ENCODE measurements around the gene FSTL4. TPM values are rescaled to one million over a fixed set of nuclear protein-coding genes. Genes with fewer than 3 reads are reported as not detected.

The FSTL4 gene
- total RNA-seq, 1 donor from 2014 or later = 11.3 TPM

DNA sequence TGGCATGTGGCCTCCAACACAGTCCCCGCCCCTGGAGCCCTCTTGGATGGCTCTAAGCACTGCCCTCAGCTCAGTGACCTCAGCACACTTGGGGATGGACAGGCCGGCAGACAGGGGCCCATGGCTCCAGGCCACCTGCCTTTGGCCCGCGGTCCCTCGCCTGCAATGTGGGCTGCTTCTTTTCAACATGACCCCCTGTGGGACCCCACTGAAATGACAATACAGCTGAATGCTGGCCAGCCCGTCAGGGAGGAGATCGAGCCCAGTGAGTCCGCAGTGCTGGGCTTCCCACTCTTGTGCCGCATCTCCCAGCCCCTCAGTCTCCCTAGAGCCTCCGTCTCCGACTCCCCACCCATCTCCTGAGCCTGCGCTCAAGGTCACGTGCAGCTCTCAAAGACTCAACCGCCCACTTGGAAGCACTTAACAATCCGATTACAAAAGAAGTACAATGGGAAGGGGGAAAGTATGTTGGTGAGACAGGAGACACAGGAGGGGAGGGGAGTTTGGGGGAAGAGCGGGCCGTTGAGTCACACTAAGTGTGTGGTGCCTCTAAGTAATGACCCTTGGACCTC, 321.6 kb downstream of the FSTL4 start:
- DNase-seq (ENCODE audit: extremely low spot score, unreplicated experiment) = no peak
- TF ChIP-seq, protein P1, sequence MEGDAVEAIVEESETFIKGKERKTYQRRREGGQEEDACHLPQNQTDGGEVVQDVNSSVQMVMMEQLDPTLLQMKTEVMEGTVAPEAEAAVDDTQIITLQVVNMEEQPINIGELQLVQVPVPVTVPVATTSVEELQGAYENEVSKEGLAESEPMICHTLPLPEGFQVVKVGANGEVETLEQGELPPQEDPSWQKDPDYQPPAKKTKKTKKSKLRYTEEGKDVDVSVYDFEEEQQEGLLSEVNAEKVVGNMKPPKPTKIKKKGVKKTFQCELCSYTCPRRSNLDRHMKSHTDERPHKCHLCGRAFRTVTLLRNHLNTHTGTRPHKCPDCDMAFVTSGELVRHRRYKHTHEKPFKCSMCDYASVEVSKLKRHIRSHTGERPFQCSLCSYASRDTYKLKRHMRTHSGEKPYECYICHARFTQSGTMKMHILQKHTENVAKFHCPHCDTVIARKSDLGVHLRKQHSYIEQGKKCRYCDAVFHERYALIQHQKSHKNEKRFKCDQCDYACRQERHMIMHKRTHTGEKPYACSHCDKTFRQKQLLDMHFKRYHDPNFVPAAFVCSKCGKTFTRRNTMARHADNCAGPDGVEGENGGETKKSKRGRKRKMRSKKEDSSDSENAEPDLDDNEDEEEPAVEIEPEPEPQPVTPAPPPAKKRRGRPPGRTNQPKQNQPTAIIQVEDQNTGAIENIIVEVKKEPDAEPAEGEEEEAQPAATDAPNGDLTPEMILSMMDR (conservative IDR thresholded peaks at IDR 0.05) = no peak
- H3K36me3 Mint-ChIP-seq = peaks cover 5% of the 10 kb centered on the region
- no peaks in the 10 kb centered on the region for H3K9me3 Mint-ChIP-seq
- H3K4me3 Mint-ChIP-seq = peak overlapping the region; percentile 74
- H3K27me3 Mint-ChIP-seq = no peaks in the 10 kb centered on the region
- peak overlapping the region; percentile 66 for H3K27ac Mint-ChIP-seq
- peaks cover 14% of the 10 kb centered on the region for H3K4me1 Mint-ChIP-seq (ENCODE audit: unreplicated experiment)

DNA sequence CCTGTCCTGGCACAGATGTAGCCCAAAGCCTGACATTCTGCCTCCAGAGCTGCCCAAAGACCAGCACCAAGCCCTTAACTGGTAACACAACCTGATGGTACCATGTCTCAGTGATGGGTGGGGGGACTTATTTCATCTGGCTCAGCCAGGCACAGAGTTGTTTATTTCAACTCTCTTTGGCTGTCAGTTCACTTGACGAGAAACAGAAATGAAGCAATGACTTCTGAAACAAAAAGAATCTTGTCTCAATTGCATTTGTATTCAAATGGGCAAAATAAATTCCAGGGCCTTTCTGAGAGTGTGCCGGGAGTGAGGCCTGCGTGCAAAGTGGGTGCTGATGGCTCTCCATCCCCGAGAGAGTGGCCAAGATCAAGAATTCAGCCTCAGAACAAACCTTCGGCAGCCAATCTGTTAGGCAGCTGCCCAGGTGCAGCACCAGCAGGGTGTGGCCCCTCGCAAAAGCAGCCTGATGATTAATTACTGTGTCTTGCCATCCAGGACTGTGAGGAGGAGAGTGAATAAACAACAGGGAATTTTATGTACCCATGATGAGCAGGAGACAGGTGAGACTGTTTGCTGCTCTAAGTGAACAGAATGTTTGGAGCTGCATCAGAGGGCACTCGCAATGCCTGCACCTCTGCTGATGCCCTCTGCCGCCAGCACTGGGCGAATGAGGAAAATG, 322.5 kb downstream of the FSTL4 start:
- Mint-ChIP-seq H3K27ac (peak overlapping the region; percentile 50), H3K36me3 (peaks cover 5% of the 10 kb centered on the region), H3K9me3 (no peaks in the 10 kb centered on the region), H3K4me3 (no peak overlapping the region), H3K27me3 (no peaks in the 10 kb centered on the region), H3K4me1 (ENCODE audit: unreplicated experiment) (peaks cover 14% of the 10 kb centered on the region)
- TF ChIP-seq, protein P1 (conservative IDR thresholded peaks at IDR 0.05) = no peak
- DNase-seq (ENCODE audit: extremely low spot score, unreplicated experiment) = no peak

DNA sequence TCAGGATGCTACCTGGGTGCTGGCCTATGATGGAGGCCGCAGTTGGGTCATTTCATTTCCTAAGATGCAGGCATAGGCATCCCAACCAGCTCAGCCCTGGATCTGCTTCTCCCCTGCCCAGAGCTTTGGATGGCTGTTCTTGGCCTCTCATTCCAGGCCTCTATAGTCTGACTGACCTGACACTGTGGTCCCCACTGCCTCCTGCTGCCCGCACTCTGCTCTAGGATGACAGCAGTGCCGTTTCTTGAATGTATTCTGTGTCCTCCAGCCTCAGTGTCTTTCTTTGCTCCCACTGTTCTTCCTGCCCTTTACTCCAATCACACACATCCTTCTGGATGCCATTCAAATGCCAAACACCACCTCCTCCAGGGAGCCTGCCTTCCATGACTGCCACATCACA, 324.8 kb downstream of the FSTL4 start:
- no peaks in the 10 kb centered on the region for H3K27me3 Mint-ChIP-seq
- H3K9me3 Mint-ChIP-seq = no peaks in the 10 kb centered on the region
- H3K27ac Mint-ChIP-seq = no peak overlapping the region
- TF ChIP-seq, protein P1 (conservative IDR thresholded peaks at IDR 0.05) = peak; percentile 73
- H3K4me1 Mint-ChIP-seq (ENCODE audit: unreplicated experiment) = peaks cover 14% of the 10 kb centered on the region
- no peak for DNase-seq (ENCODE audit: extremely low spot score, unreplicated experiment)
- peaks cover 5% of the 10 kb centered on the region for H3K36me3 Mint-ChIP-seq
- H3K4me3 Mint-ChIP-seq = no peak overlapping the region

DNA sequence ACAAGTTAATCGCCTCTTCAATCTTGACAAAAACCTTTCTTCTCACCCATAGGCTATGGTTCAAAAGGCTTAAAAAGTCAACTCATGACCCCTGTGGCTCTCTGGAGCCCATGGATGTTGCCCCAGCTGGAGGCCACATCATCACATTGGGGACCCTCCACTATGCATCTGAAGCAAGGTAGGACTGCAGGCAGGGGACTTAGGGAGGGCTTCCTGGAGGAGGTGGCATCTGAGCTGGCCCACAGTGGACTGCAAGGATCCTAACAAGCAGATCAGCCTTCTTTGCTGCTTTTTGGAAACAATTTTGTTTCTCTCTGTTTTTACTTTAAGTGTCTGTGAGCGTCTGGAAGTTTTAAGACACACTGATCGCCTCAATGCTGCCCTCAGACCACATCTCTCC, 325.9 kb downstream of the FSTL4 start:
- peaks cover 13% of the 10 kb centered on the region for H3K4me1 Mint-ChIP-seq (ENCODE audit: unreplicated experiment)

DNA sequence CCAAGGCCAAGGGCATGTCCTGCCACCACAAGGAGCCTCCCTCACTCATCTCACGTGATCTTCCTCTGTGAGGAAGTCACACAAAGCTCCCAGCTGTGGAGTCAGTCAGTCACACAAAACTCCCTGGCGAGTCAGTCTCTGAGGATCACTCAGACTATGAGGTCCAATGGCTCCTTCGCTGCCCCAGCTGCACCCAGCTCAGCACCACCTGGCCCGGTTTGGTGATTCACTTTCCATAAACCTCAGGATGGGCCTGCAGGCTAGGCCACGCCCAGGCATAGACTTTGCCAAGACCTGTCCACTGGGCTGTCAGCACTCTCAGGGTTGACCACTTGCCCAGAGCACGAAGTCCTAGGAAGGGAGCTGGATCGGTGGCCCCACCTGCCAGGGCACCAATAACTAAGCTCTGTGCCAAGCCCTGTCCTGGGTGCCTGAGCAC, 326.7 kb downstream of the FSTL4 start:
- H3K9me3 Mint-ChIP-seq = no peaks in the 10 kb centered on the region
- no peak overlapping the region for H3K27ac Mint-ChIP-seq
- no peaks in the 10 kb centered on the region for H3K27me3 Mint-ChIP-seq
- no peak for DNase-seq (ENCODE audit: extremely low spot score, unreplicated experiment)
- TF ChIP-seq, protein P1 (conservative IDR thresholded peaks at IDR 0.05) = no peak
- H3K4me3 Mint-ChIP-seq = no peak overlapping the region
- peaks cover 5% of the 10 kb centered on the region for H3K36me3 Mint-ChIP-seq
- H3K4me1 Mint-ChIP-seq (ENCODE audit: unreplicated experiment) = peaks cover 5% of the 10 kb centered on the region

More for the DNA sequence above, 325.9 kb downstream of the FSTL4 start:
- Mint-ChIP-seq H3K9me3 (no peaks in the 10 kb centered on the region), H3K36me3 (peaks cover 5% of the 10 kb centered on the region), H3K27ac (no peak overlapping the region), H3K4me3 (no peak overlapping the region), H3K27me3 (no peaks in the 10 kb centered on the region)
- TF ChIP-seq, protein P1 (conservative IDR thresholded peaks at IDR 0.05) = no peak
- no peak for DNase-seq (ENCODE audit: extremely low spot score, unreplicated experiment)

Measured in type B pancreatic cell (in vitro differentiated cells).